Gastroesophageal sphincter (tissue), 3 donors: ENCODE results near the gene TGFA.

Experiments
- CTCF ChIP-seq, 4 experiments: fragments of 200-600 bp in 2 of 4; fragments of 450-650 bp in 2 of 4; sonication (generic) in 1 of 4; IDR thresholded peaks; one replicate each; pipeline ENCODE4 v1.5.1; 2017 to 2019; ENCODE audit warnings: antibody characterized with exemption in 4 of 4, mild to moderate bottlenecking in 2 of 4, moderate library complexity in 2 of 4
- POLR2A ChIP-seq, 2 donors: fragments of 450-650 bp; IDR thresholded peaks; one replicate each; pipeline ENCODE4 v1.6.1; 2017; ENCODE audit warnings: antibody characterized with exemption in 2 of 2, mild to moderate bottlenecking in 2 of 2, moderate library complexity in 1 of 2
- POLR2AphosphoS5 ChIP-seq: sonication (generic); formaldehyde crosslinking; IDR thresholded peaks from one replicate; pipeline ENCODE4 v1.6.1; 2017; ENCODE audit warnings: antibody characterized with exemption

GRCh38 chr2:70501215-70501614 lies 52.4 kb downstream of the TGFA start:
- TF ChIP-seq CTCF (IDR thresholded peaks at IDR 0.05) (no peak), POLR2A (IDR thresholded peaks at IDR 0.05) (no peak), POLR2AphosphoS5 (no peak)
